Measurements from ENCODE around the gene LPCAT1.

- no peak for TF ChIP-seq CTCF (IDR thresholded peaks at IDR 0.05)
- no peak for TF ChIP-seq EP300 (IDR thresholded peaks at IDR 0.05)
- TF ChIP-seq POLR2A (IDR thresholded peaks at IDR 0.05), result no peak
These were observed 2.8 kb downstream of the LPCAT1 start for GRCh38 chr5:1520791-1521453.

Measured in tibial nerve (tissue), 4 donors.